Transverse colon (tissue), 4 donors: Measurements from ENCODE around the gene USP46. TPM values are rescaled to one million over a fixed set of nuclear protein-coding genes. Genes with fewer than 3 reads are reported as not detected.

Experiments used
- DNase-seq: peaks from one replicate; pipeline ENCODE4 v3.0.0-alpha.2; 2019
- H3K27ac ChIP-seq, 4 donors: fragments of 200-600 bp; sonication (generic); 2 replicates each; pipeline ENCODE4 v1.5.1; 2016 to 2018; ENCODE audit warnings: inconsistent platforms in 4 of 4
- H3K27me3 ChIP-seq: fragments of 200-600 bp; sonication (generic); 2 replicates; pipeline ENCODE4 v1.5.1; 2017; ENCODE audit warnings: inconsistent platforms
- H3K36me3 ChIP-seq, 4 donors: fragments of 200-600 bp; sonication (generic); 2 replicates each; pipeline ENCODE4 v1.5.1; 2017 to 2019; ENCODE audit warnings: inconsistent platforms in 4 of 4
- H3K4me1 ChIP-seq, 4 donors: fragments of 200-600 bp; sonication (generic); 2 replicates each; pipeline ENCODE4 v1.5.1; 2017 to 2020; ENCODE audit warnings: inconsistent platforms in 4 of 4
- H3K4me3 ChIP-seq, 4 donors: fragments of 200-600 bp; sonication (generic); 1 replicate in 1 of 4; 2 replicates in 3 of 4; pipeline versions ENCODE4 v1.5.1 to v1.6.1; 2017 to 2019; ENCODE audit warnings: inconsistent platforms in 4 of 4
- H3K9me3 ChIP-seq, 2 donors: fragments of 200-600 bp; sonication (generic); 2 replicates each; pipeline ENCODE4 v1.5.1; 2017 to 2019; ENCODE audit warnings: inconsistent platforms in 2 of 2
- CTCF ChIP-seq, 5 experiments: fragments of 200-600 bp in 3 of 5; fragments of 450-650 bp in 2 of 5; sonication (generic) in 3 of 5; IDR thresholded peaks; 1 replicate in 2 of 5; 2 replicates in 3 of 5; pipeline ENCODE4 v1.5.1; 2016 to 2017; ENCODE audit warnings: antibody characterized with exemption in 5 of 5, inconsistent platforms in 3 of 5, mild to moderate bottlenecking in 2 of 5, moderate library complexity in 1 of 5
- EP300 ChIP-seq: sonication (generic); formaldehyde crosslinking; IDR thresholded peaks from one replicate; pipeline ENCODE4 v1.6.1; 2017; ENCODE audit warnings: antibody characterized with exemption, low read depth
- POLR2A ChIP-seq: fragments of 450-650 bp; IDR thresholded peaks from one replicate; pipeline ENCODE4 v1.6.1; 2016; ENCODE audit warnings: antibody characterized with exemption, mild to moderate bottlenecking, moderate library complexity
- POLR2AphosphoS5 ChIP-seq, 3 donors: sonication (generic); formaldehyde crosslinking; IDR thresholded peaks; one replicate each; pipeline ENCODE4 v1.6.1; 2016; ENCODE audit warnings: antibody characterized with exemption in 3 of 3
- WGBS, 2 donors: methylation state at CpG; one replicate each; pipeline ENCODE4 v1.1.5; 2018; ENCODE audit warnings: low coverage in 1 of 2; 5-methylcytosine and 5-hydroxymethylcytosine counted together
- in situ Hi-C, 4 donors: fragments of 200-750 bp; cut with MboI; loops; one replicate each; pipeline versions ENCODE4 v1.15.0 to v1.15.1; 2017; ENCODE audit warnings: low sequenced_read_pairs in 3 of 4, low pct_ligation_motif_present in 1 of 4, low pct_unique_long_range_greater_than_20kb in 1 of 4
- intact Hi-C: fragments of 100-400 bp; cut with DNase I; formaldehyde crosslinking; loops from one replicate; pipeline ENCODE4 v1.15.1; 2023; ENCODE audit warnings: low total_unique reads
- total RNA-seq, 4 donors: library from RNA; depleted of rRNA; stranded (reverse); fragments of >200 nt; gene quantifications; one replicate each; pipeline ENCODE4 v1.1.0, GENCODE V29; 2016

Gene USP46
- total RNA-seq, 4 donors from 2014 or later, result 6.0 to 7.6 (median 6.8) TPM

- Histone ChIP-seq H3K27me3 (no peaks in the 10 kb centered on the region), H3K36me3 (no peaks in the 10 kb centered on the region), H3K4me3 (peak overlapping the region; percentile 50 to 99 (median 89)), H3K9me3 (no peaks in the 10 kb centered on the region), H3K4me1 (peaks cover 0 to 30% (median 9%) of the 10 kb centered on the region in 4 donors), H3K27ac (peak overlapping the region; percentile 94 to 98 (median 98))
- 0 to 1% methylated on average over 2 to 7 of the region's 33 CpGs for WGBS, 2 donors
- no peak for DNase-seq
- no peak for TF ChIP-seq CTCF (IDR thresholded peaks at IDR 0.05)
- no peak for TF ChIP-seq EP300
- TF ChIP-seq POLR2A, result no peak
- no peak for TF ChIP-seq POLR2AphosphoS5 (IDR thresholded peaks at IDR 0.05)
- in situ Hi-C loops, result loop anchor here in 1 of 4 donors (25.0 kb wide), 1 partner anchor 96 kb away; no protein-coding TSS in a partner anchor
- intact Hi-C loops, result loop anchor here (5.0 kb wide), 1 partner anchor 64 kb away; no protein-coding TSS in a partner anchor
These were observed 480 bp downstream of the USP46 start for GRCh38 chr4:52658641-52659000.

GRCh38 chr4:52657618-52658501 lies 1.2 kb downstream of the USP46 start:
- peak overlapping the region; percentile 50 to 99 (median 89) for H3K4me3 ChIP-seq
- no peak for DNase-seq
- peaks cover 0 to 30% (median 9%) of the 10 kb centered on the region in 4 donors for H3K4me1 ChIP-seq
- H3K27me3 ChIP-seq, result no peaks in the 10 kb centered on the region
- no peaks in the 10 kb centered on the region for H3K9me3 ChIP-seq
- TF ChIP-seq POLR2A, result no peak
- no peak for TF ChIP-seq EP300
- TF ChIP-seq POLR2AphosphoS5 (IDR thresholded peaks at IDR 0.05), result no peak
- no peak for TF ChIP-seq CTCF (IDR thresholded peaks at IDR 0.05)
- H3K36me3 ChIP-seq, result no peaks in the 10 kb centered on the region
- 76 to 90% methylated on average over 5 to 18 of the region's 18 CpGs for WGBS, 2 donors
- H3K27ac ChIP-seq, result peak overlapping the region; percentile 94 to 98 (median 98)
- intact Hi-C loops (loop anchor here (5.0 kb wide), 1 partner anchor 64 kb away; no protein-coding TSS in a partner anchor), in situ Hi-C loops (loop anchor here in 1 of 4 donors (25.0 kb wide), 1 partner anchor 96 kb away; no protein-coding TSS in a partner anchor)

- DNase-seq, result no peak
- no peak for TF ChIP-seq POLR2A
- TF ChIP-seq POLR2AphosphoS5 (IDR thresholded peaks at IDR 0.05), result no peak
- no peak for TF ChIP-seq EP300
- no peak for TF ChIP-seq CTCF (IDR thresholded peaks at IDR 0.05)
- intact Hi-C loops, result loop anchor here (5.0 kb wide), 1 partner anchor 65 kb away; no protein-coding TSS in a partner anchor
- in situ Hi-C loops, result loop anchor here in 1 of 4 donors (25.0 kb wide), 1 partner anchor 95 kb away; no protein-coding TSS in a partner anchor
- no peaks in the 10 kb centered on the region for H3K27me3 ChIP-seq
- H3K4me3 ChIP-seq, result no peak overlapping the region
- WGBS, 2 donors, result 74 to 90% methylated on average over 4 to 8 of the region's 8 CpGs
- peaks cover 0 to 27% (median 9%) of the 10 kb centered on the region in 4 donors for H3K4me1 ChIP-seq
- H3K9me3 ChIP-seq, result no peaks in the 10 kb centered on the region
- no peaks in the 10 kb centered on the region for H3K36me3 ChIP-seq
- H3K27ac ChIP-seq, result peak overlapping the region in 1 of 4 donors; percentile 34
These were observed 1.8 kb downstream of the USP46 start for GRCh38 chr4:52657292-52657617.

GRCh38 chr4:52655506-52655905 lies 3.6 kb downstream of the USP46 start:
- intact Hi-C loops, result loop anchor here (5.0 kb wide), 1 partner anchor 67 kb away; no protein-coding TSS in a partner anchor
- TF ChIP-seq CTCF (IDR thresholded peaks at IDR 0.05), result no peak
- no peak for TF ChIP-seq POLR2AphosphoS5 (IDR thresholded peaks at IDR 0.05)
- TF ChIP-seq EP300, result no peak
- TF ChIP-seq POLR2A, result no peak

More at GRCh38 chr4:52655506-52655905, 3.6 kb downstream of the USP46 start:
- in situ Hi-C loops, result loop anchor here in 1 of 4 donors (25.0 kb wide), 1 partner anchor 93 kb away; no protein-coding TSS in a partner anchor
- H3K4me1 ChIP-seq, result peaks cover 0 to 21% (median 9%) of the 10 kb centered on the region in 4 donors
- H3K27ac ChIP-seq, result no peak overlapping the region
- DNase-seq, result no peak
- H3K9me3 ChIP-seq, result no peaks in the 10 kb centered on the region
- H3K36me3 ChIP-seq, result no peaks in the 10 kb centered on the region
- no peak overlapping the region for H3K4me3 ChIP-seq
- H3K27me3 ChIP-seq, result no peaks in the 10 kb centered on the region
